WERI-Rb-1 (cell line): ENCODE results near the gene DMP1.
A peak's percentile ranks its signal among the peaks of the same experiment; 100 is the strongest.

Experiments
- DNase-seq: peaks from one replicate; pipeline ENCODE4 v3.0.0-alpha.2; 2020
- H3K27ac ChIP-seq: fragments of 250-450 bp; sonication (Bioruptor Pico); 2 replicates; pipeline ENCODE4 v1.5.1; 2020; ENCODE audit warnings: mild to moderate bottlenecking, moderate library complexity
- H3K27me3 ChIP-seq: fragments of 250-450 bp; sonication (Bioruptor Pico); 2 replicates; pipeline ENCODE4 v1.5.1; 2021; ENCODE audit warnings: mild to moderate bottlenecking, low read depth, moderate library complexity; ENCODE audit not compliant: insufficient read depth, severe bottlenecking
- H3K36me3 ChIP-seq: fragments of 250-450 bp; sonication (Bioruptor Pico); 2 replicates; pipeline ENCODE4 v1.5.1; 2020; ENCODE audit warnings: mild to moderate bottlenecking, moderate library complexity
- H3K4me3 ChIP-seq: 2 replicates; pipeline ENCODE4 v1.5.1; 2011; ENCODE audit warnings: low read depth, mild to moderate bottlenecking, control low read depth, low read length
- H3K9me3 ChIP-seq: fragments of 250-450 bp; sonication (Bioruptor Pico); 2 replicates; pipeline ENCODE4 v1.5.1; 2021; ENCODE audit warnings: mild to moderate bottlenecking, moderate library complexity; ENCODE audit not compliant: severe bottlenecking
- CTCF ChIP-seq: IDR thresholded peaks from 2 replicates; pipeline ENCODE4 v1.5.1; 2011; ENCODE audit warnings: low read depth, mild to moderate bottlenecking, control low read depth, inconsistent platforms, low read length

Gene DMP1

GRCh38 chr4:87659247-87659931, 9.3 kb downstream of the DMP1 start:
- DNase-seq, result no peak

DNA sequence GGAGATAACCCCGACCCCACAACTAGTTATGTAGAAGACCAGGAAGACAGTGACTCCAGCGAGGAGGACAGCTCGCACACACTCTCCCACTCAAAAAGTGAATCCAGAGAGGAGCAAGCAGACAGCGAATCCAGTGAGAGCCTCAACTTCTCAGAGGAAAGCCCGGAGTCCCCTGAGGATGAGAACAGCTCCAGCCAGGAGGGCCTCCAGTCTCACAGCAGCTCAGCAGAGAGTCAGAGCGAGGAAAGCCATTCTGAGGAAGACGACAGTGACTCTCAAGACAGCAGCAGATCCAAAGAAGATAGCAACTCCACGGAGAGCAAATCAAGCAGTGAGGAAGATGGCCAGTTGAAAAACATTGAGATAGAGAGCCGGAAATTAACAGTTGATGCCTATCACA, 12.8 kb downstream of the DMP1 start:
- no peak overlapping the region for H3K4me3 ChIP-seq
- H3K9me3 ChIP-seq, result no peaks in the 10 kb centered on the region
- no peak overlapping the region for H3K27ac ChIP-seq
- no peaks in the 10 kb centered on the region for H3K36me3 ChIP-seq
- no peaks in the 10 kb centered on the region for H3K27me3 ChIP-seq
- no peak for TF ChIP-seq CTCF
- DNase-seq, result no peak

More at GRCh38 chr4:87659247-87659931, 9.3 kb downstream of the DMP1 start:
- no peak overlapping the region for H3K27ac ChIP-seq
- no peaks in the 10 kb centered on the region for H3K36me3 ChIP-seq
- no peaks in the 10 kb centered on the region for H3K27me3 ChIP-seq
- no peak for TF ChIP-seq CTCF
- no peak overlapping the region for H3K4me3 ChIP-seq
- H3K9me3 ChIP-seq, result no peaks in the 10 kb centered on the region

- Histone ChIP-seq H3K27ac (no peak overlapping the region), H3K4me3 (no peak overlapping the region), H3K27me3 (no peaks in the 10 kb centered on the region), H3K36me3 (no peaks in the 10 kb centered on the region), H3K9me3 (peaks cover 6% of the 10 kb centered on the region)
- no peak for TF ChIP-seq CTCF
- DNase-seq, result peak; percentile 15
Measured at GRCh38 chr4:87669373-87669772, 19.3 kb downstream of the DMP1 start.

DNA sequence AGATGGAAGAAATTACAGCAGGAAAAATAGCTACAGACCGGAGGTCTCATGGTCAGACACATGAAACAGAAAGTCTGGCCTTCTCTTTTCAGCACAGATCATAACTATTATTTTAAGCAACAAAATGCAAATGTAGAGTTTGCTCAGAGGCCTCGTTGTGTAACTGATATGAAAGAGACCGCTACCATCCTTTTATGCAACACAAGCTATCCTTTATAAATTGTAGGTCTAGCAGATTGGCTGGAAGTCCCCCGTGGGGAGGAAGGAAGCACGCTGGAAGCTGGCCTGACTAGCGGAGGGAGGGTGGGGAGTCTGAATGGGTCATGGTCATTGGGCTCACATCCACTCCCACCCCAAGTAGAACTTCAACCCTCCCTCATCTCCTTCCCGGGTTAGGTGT, 27.7 kb downstream of the DMP1 start:
- no peak for TF ChIP-seq CTCF
- no peak for DNase-seq

GRCh38 chr4:87679449-87680169, 29.5 kb downstream of the DMP1 start:
- Histone ChIP-seq H3K36me3 (no peaks in the 10 kb centered on the region), H3K27me3 (no peaks in the 10 kb centered on the region), H3K4me3 (no peak overlapping the region), H3K9me3 (no peaks in the 10 kb centered on the region), H3K27ac (no peak overlapping the region)
- peak; percentile 44 for DNase-seq
- TF ChIP-seq CTCF, result peak; percentile 37; the same call in 1 of the 2 replicates

More for the DNA sequence above, 27.7 kb downstream of the DMP1 start:
- Histone ChIP-seq H3K27me3 (no peaks in the 10 kb centered on the region), H3K27ac (no peak overlapping the region), H3K36me3 (no peaks in the 10 kb centered on the region), H3K9me3 (peaks cover 6% of the 10 kb centered on the region), H3K4me3 (no peak overlapping the region)

- Histone ChIP-seq H3K36me3 (no peaks in the 10 kb centered on the region), H3K27me3 (no peaks in the 10 kb centered on the region), H3K4me3 (no peak overlapping the region), H3K27ac (no peak overlapping the region), H3K9me3 (no peaks in the 10 kb centered on the region)
- no peak for TF ChIP-seq CTCF
- DNase-seq, result no peak
Measured at GRCh38 chr4:87680271-87680670, 30.2 kb downstream of the DMP1 start.
